Measurements from ENCODE around the gene RPL36.

DNA sequence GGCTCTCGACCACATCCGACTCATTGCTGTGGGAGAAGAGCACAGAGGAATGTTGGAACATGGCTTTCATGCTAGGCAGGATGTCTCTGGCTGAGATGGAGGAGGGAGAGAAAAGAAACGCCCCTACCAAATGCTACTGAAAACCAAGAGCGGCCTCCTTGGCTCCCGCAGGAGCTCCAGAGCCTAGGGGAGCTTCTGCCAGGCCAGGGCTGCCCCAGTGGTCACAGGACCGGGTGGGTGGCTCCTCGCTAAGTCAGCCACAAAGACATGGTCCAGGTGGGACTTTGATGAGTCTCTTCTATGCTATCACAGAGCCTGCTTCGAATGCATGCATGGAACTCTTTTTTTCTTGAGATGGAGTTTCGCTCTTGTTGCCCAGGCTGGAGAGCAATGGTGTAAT is 23.1 kb downstream of the RPL36 start:
- no peak for TF ChIP-seq POLR2AphosphoS5 (IDR thresholded peaks at IDR 0.05; ENCODE audit: low read depth, low read length)
- TF ChIP-seq POLR2A (IDR thresholded peaks at IDR 0.05; ENCODE audit: low read depth, low read length): no peak
- no peak for TF ChIP-seq SPI1 (IDR thresholded peaks at IDR 0.05; ENCODE audit: low read depth, low read length)
- TF ChIP-seq TAF1 (IDR thresholded peaks at IDR 0.05; ENCODE audit: low read depth, low read length): no peak
- no peak for TF ChIP-seq POU2F2 (IDR thresholded peaks at IDR 0.05; ENCODE audit: low read depth, low read length)

Data from GM12891 (cell line).